Stimulated activated CD4-positive, alpha-beta T cell treated with anti-CD3 and anti-CD28 coated beads, Interleukin-4, amount 100 ng/mL, for 48 hours (primary cell): ENCODE measurements around the gene SCYGR6.
A peak's percentile ranks its signal among the peaks of the same experiment; 100 is the strongest.
"Not testable (repeated sequence)": the region's sequence is repeated elsewhere in the genome, so short reads cannot be mapped to it uniquely, and the experiment has no call there.

Experiments used
- DNase-seq, 2 donors: peaks; one replicate each; pipeline ENCODE4 v3.0.0-alpha.2; 2020; ENCODE audit warnings: low read depth in 2 of 2

The SCYGR6 gene

DNA sequence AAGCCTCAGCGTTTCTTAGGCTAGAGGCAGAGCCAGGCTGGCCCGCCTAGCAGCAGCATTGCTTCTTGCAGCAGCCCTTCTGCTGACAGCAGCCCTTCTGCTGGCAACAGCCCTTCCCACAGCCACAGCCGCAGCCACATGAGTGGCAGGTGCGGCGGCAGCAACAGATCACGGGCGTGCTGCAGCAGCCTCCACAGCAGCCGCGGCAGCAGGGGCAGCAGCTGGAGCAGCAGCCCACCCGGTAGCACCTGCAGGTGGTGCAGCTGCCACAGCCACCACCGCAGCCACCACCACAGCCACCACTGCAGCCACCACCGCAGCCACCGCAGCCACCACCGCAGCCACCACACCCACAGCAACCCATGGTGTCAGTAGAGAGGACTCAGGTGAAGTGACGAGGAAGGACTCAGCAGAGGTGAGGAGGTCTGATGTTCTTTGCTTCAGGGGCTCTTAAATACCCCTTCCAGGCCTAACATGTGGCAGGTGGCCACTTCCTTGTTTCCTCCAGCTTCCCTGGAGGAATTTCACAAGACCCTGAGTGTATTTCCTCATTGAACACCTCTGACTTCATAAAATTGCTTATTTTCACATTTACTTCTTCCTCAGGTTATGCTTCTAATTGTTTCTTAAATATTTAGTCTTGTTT lies at the start of gene SCYGR6:
Gene SCYGR6, minus strand, starts transcription at position 364 of the 646 bp plus-strand sequence. Its CDS starts 0 bp downstream, at position 364.
- DNase-seq = no peak

- DNase-seq = no peak
Measured at GRCh38 chr2:227774011-227774624, 49.6 kb upstream of the SCYGR6 start.

DNA sequence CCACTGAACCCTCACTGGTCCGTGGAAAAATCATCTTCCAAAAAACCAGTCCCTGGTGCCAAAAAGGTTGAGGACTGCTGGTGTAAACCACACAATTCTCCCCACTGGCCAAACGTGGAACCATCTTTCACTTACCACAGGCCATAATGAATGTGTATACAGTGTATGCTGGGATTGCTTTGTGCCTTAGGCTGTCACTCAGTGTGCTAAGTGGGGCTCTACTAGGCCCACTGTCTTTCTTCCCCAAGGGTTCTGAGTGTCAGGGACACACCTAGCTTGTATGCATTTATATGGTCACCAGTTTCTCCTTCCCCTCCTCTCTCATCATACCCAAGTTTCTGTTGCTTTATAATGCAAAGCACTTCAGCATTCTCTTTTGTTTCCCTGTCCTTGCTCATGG lies 48.4 kb upstream of the SCYGR6 start:
- DNase-seq = no peak

- DNase-seq = no peak
Measured at GRCh38 chr2:227772197-227772661, 47.7 kb upstream of the SCYGR6 start.

DNA sequence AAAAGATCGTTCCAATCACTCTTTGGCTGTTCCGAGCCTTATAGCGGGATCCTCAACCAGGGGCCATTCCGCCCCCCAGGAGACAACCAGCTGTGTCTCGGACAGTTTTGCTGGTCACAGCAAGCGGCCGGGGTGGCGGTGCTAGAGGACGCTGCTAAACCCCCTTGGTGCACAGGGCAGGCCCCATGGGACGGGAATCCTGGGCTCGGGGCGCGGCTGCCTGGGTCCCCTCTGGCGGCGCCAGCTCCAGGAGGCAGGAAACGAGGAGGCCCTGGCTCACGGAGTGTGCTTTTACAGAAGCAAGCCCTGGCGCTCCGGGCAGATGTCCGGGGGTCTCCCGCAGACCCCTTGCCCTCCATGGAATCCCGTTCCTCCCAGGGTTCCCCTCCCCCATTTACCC lies 43.3 kb upstream of the SCYGR6 start:
- DNase-seq = no peak

- DNase-seq = peak; percentile 51 to 58
Measured at GRCh38 chr2:227766373-227766883, 41.9 kb upstream of the SCYGR6 start.

- DNase-seq = no peak
Measured at GRCh38 chr2:227765788-227766372, 41.3 kb upstream of the SCYGR6 start.

GRCh38 chr2:227761740-227762476 lies 37.4 kb upstream of the SCYGR6 start:
- no peak for DNase-seq

DNA sequence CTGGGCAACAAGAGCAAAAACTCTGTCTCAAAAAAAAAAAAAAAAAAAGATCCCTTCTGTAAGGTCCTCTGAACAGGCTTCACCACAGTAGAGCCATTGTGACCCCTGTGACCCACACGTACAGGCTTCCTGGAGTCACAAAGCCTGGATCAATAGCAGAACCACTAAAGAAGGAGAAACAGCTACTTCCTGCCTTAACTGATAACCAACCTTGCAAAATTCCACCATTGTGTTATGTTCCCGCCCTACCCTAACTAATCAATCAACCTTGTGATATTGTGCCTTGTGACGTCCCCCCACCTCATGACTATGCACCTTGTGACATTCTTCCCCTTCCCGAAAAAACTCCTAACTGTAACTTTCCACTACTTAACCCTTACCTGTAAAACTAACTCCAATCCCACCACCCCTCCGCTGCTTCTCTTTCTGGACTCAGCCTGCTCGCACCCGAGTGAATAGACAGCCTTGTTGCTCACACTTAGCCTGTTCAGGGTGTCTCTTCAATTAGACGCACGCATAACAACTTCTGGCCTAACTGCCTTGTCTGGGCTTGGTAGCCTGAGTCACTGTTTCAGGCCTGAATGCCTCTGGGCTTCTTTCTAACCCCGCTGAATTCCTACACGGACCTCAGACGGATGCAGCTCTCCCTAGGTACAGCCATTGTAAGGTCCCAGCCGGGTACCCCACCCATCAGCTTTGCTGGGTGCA lies 35.0 kb upstream of the SCYGR6 start:
- no peak for DNase-seq

- DNase-seq = not testable (repeated sequence)
Measured at GRCh38 chr2:227756261-227756660, 31.7 kb upstream of the SCYGR6 start.

GRCh38 chr2:227748079-227748478 lies 23.5 kb upstream of the SCYGR6 start:
- DNase-seq = no peak

GRCh38 chr2:227745594-227745993 lies 21.0 kb upstream of the SCYGR6 start, which contains the start of gene SCYGR8:
SCYGR8 (plus strand) TSS chr2:227745894; CDS start chr2:227745894, 0 bp downstream.
- DNase-seq = no peak

DNA sequence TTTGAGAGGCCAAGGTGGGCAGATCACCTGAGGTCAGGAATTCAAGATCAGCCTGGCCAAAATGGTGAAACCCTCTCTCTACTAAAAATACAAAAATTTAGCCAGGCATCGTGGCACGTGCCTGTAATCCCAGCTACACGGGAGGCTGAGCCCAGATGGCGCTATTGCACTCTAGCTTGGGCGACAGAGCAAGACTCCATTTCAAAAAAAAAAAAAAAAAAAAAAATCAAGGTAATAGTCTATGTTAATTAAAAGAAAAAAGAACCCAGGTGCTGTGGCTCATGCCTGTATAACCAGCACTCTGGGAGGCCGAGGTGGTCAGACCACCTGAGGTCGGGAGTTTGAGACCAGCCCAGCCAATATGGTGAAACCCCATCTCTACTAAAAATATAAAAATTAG lies 16.1 kb upstream of the SCYGR6 start:
- not testable (repeated sequence) for DNase-seq

- no peak for DNase-seq
Measured at GRCh38 chr2:227739351-227739750, 14.8 kb upstream of the SCYGR6 start.

DNA sequence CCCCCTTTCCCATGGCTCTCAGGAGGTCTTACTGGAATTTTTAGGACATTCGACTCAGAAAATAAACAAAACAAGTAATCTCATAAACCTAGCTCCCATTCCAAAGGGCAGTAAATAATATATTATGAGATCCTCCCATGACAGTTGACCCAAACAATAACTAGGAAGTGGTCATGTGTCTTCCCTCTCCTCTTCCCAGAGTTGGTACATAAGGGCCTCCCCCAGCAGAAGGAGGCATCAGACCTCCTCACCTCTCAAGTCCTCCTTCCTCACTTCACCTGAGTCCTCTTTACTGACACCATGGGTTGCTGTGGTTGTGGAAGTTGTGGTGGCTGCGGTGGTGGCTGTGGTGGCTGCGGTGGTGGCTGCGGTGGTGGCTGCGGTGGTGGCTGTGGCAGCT lies 3.5 kb upstream of the SCYGR6 start, which contains the start of gene SCYGR7:
Gene SCYGR7, plus strand, starts transcription at position 301 of the 400 bp plus-strand sequence. Its CDS starts 0 bp downstream, at position 301.
- DNase-seq = no peak

- not testable (repeated sequence) for DNase-seq
Measured at GRCh38 chr2:227722821-227723220, 1.7 kb downstream of the SCYGR6 start.

GRCh38 chr2:227720680-227721079 lies 3.9 kb downstream of the SCYGR6 start:
- no peak for DNase-seq

- no peak for DNase-seq
Measured at GRCh38 chr2:227719641-227720040, 4.9 kb downstream of the SCYGR6 start.

GRCh38 chr2:227717687-227718567 lies 6.6 kb downstream of the SCYGR6 start, which contains the start of gene SLC19A3:
SLC19A3 (minus strand) TSS chr2:227718028; CDS start chr2:227702318, 15,710 bp downstream.
- peak; percentile 2 to 8 for DNase-seq

GRCh38 chr2:227716501-227716900 lies 8.1 kb downstream of the SCYGR6 start:
- no peak for DNase-seq
